ENCODE data around the gene RXRA.

DNA sequence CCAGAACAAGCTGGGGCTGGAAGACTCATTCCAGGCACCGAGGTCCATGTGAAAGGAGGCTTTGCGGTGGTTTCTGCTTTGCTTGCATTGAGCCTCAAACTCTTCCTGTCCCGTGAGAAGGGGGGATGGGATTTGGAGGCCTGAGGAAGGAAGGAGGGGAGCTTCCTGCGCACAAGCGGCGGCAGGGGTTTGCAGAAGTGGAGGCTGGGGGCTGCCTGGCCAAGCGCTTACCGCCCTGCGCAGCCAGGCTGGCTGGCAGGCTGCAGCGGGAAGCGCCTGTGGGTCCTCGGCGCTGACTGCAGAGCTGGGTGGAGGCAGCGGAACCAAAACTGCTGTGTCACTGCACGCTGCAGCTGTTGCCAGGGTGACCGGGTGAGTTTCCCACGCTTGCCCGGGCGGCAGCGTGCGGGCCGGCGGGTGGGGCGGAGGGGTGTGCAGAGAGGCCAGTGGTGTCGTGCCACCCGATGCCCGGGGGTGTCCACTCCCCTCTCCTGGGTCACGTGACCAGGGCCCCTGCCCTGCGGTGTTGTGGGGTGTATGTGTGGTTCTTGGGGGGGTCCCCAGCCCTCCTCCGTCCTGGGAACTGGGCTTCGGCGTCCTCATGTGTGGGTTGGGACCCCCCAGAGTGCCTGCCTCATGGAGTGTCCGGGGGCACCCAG, 81.0 kb downstream of the RXRA start:
- no peak for TF ChIP-seq YY1 (IDR thresholded peaks at IDR 0.05; ENCODE audit: low read depth, low read length)
- TF ChIP-seq, protein P1, sequence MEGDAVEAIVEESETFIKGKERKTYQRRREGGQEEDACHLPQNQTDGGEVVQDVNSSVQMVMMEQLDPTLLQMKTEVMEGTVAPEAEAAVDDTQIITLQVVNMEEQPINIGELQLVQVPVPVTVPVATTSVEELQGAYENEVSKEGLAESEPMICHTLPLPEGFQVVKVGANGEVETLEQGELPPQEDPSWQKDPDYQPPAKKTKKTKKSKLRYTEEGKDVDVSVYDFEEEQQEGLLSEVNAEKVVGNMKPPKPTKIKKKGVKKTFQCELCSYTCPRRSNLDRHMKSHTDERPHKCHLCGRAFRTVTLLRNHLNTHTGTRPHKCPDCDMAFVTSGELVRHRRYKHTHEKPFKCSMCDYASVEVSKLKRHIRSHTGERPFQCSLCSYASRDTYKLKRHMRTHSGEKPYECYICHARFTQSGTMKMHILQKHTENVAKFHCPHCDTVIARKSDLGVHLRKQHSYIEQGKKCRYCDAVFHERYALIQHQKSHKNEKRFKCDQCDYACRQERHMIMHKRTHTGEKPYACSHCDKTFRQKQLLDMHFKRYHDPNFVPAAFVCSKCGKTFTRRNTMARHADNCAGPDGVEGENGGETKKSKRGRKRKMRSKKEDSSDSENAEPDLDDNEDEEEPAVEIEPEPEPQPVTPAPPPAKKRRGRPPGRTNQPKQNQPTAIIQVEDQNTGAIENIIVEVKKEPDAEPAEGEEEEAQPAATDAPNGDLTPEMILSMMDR (IDR thresholded peaks at IDR 0.05 in 2 of 3, conservative IDR thresholded peaks at IDR 0.05 in 1 of 3; ENCODE audit: control insufficient read depth in 2 of 3, extremely low read depth in 1 of 3, insufficient read depth in 1 of 3, low read depth in 3 of 3, low read length in 3 of 3), result no peak
- TF ChIP-seq, protein P2, sequence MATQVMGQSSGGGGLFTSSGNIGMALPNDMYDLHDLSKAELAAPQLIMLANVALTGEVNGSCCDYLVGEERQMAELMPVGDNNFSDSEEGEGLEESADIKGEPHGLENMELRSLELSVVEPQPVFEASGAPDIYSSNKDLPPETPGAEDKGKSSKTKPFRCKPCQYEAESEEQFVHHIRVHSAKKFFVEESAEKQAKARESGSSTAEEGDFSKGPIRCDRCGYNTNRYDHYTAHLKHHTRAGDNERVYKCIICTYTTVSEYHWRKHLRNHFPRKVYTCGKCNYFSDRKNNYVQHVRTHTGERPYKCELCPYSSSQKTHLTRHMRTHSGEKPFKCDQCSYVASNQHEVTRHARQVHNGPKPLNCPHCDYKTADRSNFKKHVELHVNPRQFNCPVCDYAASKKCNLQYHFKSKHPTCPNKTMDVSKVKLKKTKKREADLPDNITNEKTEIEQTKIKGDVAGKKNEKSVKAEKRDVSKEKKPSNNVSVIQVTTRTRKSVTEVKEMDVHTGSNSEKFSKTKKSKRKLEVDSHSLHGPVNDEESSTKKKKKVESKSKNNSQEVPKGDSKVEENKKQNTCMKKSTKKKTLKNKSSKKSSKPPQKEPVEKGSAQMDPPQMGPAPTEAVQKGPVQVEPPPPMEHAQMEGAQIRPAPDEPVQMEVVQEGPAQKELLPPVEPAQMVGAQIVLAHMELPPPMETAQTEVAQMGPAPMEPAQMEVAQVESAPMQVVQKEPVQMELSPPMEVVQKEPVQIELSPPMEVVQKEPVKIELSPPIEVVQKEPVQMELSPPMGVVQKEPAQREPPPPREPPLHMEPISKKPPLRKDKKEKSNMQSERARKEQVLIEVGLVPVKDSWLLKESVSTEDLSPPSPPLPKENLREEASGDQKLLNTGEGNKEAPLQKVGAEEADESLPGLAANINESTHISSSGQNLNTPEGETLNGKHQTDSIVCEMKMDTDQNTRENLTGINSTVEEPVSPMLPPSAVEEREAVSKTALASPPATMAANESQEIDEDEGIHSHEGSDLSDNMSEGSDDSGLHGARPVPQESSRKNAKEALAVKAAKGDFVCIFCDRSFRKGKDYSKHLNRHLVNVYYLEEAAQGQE (IDR thresholded peaks at IDR 0.05; ENCODE audit: low read depth, low read length), result no peak

Data from GM12878 (cell line).